NCI-H510A treated with DMSO at 0.1 percent for 48 hours (cell line): ENCODE results near the gene ATXN3.
A peak's percentile ranks its signal among the peaks of the same experiment; 100 is the strongest.
"Not testable (repeated sequence)": the region's sequence is repeated elsewhere in the genome, so short reads cannot be mapped to it uniquely, and the experiment has no call there.

Source experiments
- DNase-seq: peaks from one replicate; lab custom pipeline; 2025; lab: John Stamatoyannopoulos, UW

ATXN3 gene

DNA sequence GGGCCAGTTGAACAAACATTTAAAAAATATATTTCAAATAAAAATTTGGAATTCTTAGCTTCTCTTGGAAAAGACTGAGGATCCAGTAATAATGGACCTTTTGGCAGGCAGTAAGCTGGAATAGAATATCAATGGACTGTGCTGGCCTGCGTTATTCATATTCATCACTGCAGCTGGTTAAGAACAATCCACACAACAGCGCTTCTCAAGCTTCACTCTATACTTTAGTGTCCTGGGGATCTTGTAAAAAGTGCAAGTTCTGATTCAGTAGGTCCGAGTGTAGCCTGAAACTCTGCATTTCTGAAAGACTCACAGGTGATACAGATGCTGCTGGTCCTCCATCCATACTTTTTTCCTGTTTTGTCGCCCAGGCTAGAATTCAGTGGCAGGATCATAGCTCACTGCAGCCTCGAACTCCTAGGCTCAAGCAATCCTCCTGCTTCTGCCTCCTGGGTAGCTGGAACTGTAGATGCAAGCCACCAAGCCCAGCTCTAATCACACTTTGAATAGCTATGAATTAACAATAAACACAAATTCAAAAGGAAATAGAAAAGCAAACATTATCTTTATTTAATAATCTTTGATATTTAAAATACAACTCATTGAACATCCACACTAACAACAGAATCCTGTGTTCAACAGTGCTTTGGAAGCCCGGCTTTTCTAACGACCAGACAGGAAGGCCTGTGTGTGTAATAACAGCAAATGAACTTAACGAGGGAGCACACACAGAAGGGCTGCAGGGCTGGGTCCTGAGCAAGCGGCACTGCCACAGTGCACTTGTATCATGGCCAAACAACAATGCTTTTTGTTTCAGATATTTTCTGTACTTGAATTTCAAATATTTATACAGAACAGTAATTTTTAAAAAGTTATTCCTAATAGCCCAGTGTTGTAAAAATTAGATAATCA lies 48.1 kb downstream of the ATXN3 start:
- DNase-seq: no peak

DNA sequence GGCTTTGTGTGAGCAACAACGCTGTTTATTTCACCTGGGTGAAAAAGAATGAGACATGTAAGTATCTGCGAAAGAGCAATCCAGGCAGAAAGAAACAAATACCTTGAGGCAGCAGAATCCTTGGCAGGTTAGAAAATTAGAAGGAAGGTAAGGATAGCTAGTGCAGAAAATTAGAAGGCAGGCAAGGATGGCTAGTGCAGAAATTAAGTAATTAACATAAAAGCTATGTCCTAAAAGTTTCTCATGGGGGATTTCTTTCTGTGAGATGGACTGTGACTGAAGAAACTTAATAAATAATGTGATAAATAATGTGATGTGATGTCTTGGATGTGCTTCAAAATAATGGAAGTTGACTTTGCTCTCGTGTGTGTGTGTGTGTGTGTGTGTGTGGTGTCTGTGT lies 56.6 kb downstream of the ATXN3 start:
- DNase-seq: no peak

DNA sequence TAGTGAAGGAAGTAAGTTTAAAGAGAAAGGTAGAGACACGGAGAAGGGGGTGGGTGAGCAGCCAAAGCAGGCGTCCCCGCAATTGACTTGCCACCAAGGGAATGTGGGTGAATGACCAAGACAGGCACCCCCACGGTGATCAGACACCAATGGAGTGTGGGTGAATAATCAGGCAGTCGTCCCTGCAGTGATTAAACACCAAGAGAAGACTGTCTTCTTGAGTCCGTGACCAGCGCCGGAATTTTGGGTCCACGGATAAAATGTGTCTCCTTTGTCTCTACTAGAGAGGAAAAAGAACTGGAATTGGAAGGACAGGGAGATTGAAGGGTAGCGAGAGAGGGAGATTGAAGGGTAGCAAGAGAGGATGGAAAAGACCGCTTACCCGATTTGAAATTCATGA lies 57.2 kb downstream of the ATXN3 start:
- DNase-seq: not testable (repeated sequence)

DNA sequence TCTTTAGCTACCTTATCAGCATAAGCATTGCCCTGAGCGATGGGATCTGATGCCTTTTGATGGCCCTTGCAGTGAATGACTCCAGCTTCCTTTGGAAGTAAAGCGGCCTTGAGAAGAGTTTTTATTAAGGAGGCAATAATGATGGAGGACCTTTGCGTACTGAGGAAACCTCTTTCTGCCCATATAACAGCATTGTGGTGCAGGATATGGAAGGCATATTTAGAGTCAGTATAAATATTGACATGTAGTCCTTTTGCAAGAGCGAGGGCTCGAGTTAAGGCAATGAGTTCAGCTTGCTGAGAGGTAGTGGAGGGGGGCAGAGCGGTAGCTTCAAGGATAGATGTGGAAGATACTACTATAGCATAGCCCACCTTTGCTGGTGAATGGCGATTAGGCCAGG lies 60.5 kb downstream of the ATXN3 start:
- DNase-seq: not testable (repeated sequence)

DNA sequence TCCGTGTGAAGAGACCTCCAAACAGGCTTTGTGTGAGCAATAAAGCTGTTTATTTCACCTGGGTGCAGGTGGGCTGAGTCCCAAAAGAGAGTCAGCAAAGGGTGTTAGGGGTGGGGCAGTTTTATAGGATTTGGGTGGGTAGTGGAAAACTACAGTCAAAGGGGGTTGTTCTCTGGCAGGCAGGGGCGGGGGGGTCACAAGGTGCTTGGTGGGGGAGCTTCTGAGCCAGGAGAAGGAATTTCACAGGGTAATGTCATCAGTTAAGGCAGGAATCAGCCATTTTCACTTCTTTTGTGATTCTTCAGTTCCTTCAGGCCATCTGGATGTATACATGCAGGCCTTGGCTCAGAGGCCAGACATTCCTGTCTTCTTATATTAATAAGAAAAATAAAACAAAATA lies 64.6 kb downstream of the ATXN3 start:
- DNase-seq: not testable (repeated sequence)

DNA sequence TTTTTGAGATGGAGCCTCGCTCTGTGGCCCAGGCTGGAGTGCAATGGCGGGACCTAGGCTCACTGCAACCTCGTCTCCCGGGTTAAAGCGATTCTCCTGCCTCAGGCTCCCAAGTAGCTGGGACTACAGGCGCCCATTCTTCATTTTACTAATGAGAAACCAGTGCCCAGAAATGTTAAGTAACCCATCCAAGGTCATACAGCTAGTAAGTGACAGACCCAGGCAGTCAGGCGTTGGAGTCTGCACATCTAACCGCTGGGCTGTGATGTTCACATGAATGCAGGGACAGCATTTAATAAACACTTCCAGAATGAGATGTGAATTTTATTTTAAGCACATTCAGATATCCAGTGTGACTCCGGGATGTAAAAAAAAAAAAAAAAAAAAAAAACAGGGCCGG lies 65.2 kb downstream of the ATXN3 start:
- DNase-seq: no peak

DNA sequence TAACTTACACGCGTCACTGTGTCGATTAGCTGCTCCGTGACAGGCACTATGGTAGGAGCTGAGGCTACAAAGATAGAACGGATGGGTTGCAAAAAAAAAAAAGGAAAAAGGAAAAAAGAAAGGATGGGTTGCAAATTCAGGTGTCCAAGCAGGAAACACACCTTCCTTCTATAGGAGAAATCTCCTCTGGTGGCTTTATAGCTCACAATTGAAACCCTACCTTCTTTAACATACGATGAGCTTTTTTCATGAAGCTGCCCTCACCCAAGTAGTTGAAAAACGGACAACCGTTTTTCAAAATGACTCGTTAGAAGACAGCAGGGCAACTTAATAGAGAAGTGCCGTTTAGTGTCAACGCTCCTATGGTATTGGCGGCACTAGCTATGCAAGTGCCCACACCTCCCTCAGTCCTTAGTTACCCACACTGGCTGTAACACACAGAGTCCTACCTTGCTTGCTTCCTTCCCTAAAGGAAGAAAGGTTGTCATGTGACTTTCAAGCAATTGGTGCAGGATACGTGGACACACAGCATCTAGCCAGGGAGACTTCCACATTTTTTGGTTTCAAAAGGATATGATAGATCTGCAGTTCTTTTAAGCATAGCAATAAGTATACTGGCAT lies 65.8 kb downstream of the ATXN3 start:
- peak; percentile 48 for DNase-seq

DNA sequence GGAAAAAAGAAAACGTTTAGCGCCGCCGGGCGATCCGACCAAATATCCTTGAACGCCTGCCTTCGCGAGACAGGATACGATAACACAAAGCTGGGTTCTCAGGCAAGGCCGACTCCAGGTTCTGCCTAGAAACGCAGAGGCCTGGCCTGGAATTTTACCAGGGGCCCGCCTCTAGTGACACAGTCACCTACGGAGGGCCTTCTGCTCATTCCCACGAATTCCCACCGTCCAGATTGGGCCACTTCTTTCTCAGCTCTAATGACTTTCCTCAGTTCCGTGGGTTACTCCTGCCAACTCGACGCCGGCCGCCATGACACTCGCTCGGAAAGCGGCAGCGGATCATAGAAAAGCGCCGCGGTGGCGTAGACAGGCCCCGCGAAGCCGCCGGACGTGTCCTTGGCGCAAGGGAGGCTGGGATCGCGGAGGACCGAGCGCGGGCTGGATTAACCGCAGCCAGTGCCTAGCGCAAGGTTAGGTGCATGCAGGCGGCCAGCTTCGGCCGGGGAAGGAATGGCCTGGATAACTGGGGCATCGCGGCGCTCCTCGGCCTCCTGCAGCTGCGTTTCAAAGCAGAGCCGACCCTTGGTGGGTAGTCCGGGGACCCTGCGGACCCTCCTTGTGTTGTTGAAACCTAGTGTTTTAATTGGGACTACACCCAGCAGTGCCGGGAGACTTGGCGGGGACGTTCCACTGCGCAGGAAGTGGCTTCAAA lies 66.5 kb downstream of the ATXN3 start, which contains the start of gene TRIP11:
Gene TRIP11 (minus strand): TSS at position 341 of the 712 bp plus-strand sequence. CDS start 374 bp downstream, outside the sequence.
- peak; percentile 91 for DNase-seq

DNA sequence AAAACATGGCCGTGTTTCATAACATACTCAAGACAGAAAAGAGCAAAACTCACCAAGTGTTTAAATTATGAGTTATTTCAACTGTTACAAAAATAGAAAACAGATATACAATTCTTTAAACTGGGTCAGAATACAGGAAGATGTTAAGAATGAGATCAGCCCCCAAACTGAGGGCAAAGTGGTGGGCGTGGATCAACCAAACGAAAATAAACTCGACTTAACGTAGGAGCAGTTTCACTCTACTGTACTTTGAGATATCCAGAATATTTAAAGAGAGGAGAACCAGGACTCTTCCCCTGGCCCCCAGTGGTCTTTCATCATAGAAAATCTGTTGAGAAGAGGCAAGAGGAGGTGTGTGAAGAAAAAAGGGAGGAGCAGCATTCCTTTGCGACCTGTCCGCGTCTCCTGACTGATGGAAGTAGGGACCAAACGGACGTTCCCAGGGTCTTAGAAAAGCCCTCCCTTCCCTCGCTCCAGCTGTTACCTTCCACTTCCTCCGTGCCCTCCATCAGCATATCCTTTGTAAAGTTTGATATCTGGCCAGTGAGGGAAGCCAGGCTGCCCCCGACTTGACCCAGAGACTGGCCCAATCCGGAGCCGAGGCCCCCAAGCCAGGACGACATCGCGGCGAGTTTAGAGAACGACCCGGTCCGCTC lies 67.2 kb downstream of the ATXN3 start:
- peak; percentile 54 for DNase-seq

DNA sequence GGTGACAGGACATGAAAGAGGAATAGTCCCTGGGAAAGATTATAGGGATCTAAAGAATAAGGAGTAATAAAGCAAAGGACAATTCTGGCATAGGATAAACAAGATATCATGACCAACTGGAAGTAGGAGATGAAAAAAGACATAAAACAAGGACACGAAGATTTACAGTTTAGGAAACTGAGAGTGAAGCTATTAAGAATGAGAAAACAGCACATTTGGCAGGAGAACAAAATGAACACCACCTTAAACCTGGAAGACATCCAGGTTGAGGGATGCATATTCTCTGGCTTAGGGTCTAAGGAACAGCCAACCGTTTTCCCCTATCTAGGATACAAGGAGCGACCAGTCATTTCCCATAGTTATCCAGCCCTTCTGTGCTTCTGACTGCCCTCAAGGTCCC lies 68.4 kb downstream of the ATXN3 start:
- no peak for DNase-seq

DNA sequence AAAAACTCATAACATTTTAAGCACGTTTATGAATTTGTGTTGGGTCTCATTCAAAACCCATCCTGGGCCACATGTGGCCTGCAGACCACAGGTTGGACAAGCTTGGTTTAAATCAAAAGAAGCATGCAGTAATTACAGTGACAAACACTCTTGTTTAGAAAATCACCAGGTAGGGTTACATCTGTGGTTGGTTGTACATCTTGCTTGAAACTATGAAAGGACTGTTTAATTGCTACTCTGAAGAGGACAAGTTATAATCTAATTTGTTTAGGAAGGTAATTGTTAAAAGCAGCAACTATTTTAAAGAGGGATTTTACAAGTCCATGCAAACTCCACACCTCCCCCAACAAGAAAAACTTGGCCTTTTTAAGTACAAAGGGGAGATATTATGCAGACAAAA lies 70.5 kb downstream of the ATXN3 start:
- DNase-seq: no peak

DNA sequence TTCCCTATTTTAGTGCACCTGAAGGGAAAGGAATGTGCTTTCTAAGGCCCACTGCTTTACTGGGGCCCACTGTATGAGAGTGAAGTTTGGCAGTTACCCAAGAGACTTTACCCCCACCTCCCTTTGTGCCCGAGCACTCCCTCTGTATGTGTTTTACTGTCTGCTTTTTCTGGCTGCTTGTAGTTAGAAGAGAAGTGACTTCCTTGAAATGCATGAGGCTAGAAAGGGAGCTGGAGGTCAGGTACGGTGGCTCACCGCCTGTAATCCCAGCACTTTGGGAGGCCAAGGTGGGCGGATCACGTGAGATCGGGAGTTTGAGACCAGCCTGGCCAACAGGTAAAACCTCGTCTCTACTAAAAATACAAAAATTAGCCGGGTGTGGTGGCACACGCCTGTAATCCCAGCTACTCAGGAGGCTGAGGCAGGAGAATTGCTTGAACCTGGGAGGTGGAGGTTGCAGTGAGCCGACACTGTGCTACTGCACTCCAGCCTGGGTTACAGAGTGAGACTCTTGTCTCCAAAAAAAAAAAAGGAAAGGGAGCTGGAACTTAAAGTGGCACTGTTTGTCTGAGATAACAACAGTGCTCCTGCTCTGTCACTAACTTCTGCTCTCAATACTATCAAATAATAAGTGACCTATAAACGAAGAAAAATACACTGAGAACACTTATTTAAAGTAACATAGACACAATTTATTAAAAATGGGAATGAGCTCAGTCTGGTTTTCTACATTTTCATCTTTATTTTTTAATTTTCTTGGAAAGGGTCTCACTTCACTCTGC lies 72.3 kb downstream of the ATXN3 start:
- DNase-seq: no peak

DNA sequence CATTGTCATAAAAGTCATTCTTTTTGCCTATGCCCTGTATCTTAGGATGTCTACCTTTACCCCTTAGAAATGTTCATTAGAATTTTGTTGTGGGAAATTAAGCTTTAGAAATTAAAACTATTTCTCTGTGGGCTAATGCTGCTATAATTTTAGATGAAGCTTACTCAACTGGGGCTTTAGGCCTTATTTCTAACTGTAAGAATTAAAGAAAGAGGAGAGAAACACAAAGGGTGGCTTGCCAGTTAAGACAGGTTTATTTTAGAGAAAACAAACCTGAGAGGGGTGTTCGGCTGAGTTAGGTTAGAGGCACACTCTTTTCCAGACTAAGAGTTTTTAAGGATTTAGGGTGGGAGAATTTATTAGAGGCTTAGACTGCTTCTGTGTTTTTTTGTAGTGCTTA lies 72.9 kb downstream of the ATXN3 start:
- no peak for DNase-seq

DNA sequence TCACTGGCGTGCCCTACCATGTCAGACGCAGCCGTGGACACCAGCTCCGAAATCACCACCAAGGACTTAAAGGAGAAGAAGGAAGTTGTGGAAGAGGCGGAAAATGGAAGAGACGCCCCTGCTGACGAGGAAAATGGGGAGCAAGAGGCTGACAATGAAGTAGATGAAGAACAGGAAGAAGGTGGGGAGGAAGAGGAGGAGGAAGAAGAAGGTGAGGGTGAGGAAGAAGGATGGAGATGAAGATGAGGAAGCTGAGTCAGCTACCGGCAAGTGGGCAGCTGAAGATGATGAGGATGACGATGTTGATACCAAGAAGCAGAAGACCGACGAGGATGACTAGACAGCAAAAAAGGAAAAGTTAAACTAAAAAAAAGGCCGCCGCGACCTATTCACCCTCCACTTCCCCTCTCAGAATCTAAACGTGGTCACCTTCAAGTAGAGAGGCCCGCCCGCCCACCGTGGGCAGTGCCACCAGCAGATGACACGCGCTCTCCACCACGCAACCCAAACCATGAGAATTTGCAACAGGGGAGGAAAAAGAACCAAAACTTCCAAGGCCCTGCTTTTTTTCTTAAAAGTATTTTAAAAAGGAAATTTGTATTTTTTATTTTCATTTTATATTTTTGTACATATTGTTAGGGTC lies 79.7 kb downstream of the ATXN3 start:
- no peak for DNase-seq

DNA sequence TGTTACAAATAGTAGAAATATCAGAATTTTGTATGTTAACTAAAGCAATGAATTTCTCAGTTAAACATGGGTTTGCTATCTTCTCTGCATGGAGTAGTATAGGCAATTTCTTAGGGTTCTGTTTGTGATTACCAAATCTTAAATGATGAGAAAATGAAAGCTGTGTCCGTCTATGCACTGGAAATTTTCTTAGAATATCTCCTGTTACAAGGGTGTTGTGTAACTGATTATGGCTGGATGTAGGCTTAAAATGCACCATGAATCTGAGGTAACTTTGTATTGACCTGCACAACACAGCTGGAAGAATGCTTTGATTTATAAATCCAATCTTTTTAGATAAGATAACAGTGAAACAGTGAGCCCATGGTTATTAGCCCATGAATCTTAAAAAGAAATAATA lies 84.3 kb downstream of the ATXN3 start:
- no peak for DNase-seq

DNA sequence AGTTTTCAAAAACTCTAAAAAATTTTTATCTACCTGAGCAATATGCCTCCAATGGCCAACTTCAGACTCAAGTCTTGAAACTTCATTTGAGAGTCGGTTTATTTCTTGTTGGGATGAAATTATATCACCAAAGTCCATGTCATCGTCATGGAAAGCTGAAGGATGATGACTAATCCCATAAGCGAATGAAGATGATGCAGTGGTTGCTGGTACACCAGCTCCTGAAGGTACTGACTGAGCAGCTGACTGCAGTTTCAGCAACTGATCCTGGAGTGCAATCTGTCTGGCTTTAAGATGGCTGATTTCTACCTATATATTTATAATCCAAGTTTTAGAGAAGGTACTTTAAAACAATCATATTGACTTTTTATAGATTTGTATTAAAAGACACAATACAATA lies 84.9 kb downstream of the ATXN3 start:
- DNase-seq: no peak

DNA sequence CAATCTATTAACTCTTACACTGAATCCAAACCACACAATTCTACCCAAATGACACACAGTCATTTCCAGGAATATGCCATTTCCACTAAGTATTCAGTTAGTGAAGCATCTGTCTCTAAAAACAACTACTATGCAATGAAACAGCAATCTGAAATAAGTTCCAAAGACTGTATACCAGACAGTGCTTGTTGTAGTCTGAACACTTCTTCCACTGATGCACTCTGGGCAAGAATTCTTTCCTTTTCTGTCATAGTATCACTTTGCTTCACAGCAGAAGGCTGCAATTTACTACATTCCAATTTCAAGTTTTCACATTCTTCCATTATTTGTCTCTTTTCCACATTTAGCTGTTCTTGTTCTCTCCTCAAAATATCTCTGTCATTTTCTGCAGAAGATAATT lies 92.3 kb downstream of the ATXN3 start:
- DNase-seq: no peak

DNA sequence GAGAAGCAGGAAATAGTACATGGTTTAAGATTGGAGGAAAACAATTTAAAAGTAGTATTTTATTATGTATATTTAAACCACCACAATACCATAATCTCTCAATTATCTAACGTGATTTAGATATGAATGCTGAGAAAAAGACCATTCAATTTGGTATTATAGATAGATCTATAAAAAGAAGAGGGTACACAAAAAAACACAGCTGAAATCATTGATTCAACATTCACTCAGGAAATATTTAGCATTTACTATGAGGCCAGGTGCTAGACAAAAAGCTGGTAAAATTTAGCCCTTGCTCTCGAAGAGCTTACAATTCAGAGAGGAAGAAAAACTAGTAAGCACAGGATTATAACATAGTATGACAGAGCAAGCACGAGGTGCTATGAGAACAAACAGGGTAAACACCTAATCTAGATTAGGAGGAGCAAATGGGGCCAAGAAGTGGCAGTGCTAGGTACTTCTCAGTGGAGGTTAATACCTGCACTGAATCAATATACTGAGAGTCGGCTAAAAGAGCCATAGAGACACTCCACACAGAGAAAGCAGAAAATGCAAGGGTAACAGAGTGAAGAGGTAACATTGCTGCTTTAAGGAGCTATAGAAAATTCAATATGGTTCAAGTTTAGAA lies 94.1 kb downstream of the ATXN3 start:
- DNase-seq: no peak

DNA sequence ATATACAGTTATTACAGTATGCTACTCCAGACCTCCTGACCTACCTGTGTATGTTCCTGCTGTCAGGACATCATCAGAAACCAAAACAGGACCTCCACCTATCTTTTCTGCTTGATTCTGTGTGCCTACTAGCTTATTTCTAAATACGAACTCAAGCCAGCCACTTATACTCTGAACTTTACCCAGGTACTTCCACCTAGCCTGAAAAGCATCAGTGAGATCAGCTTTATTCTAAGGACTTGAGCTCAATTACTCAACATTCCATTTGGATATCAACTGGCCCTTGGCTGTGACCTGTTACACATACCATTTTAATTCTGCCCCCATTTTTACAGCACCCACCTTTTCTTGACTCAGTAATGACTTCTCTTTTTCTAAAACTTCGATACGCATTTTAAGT lies 95.7 kb downstream of the ATXN3 start:
- DNase-seq: no peak

DNA sequence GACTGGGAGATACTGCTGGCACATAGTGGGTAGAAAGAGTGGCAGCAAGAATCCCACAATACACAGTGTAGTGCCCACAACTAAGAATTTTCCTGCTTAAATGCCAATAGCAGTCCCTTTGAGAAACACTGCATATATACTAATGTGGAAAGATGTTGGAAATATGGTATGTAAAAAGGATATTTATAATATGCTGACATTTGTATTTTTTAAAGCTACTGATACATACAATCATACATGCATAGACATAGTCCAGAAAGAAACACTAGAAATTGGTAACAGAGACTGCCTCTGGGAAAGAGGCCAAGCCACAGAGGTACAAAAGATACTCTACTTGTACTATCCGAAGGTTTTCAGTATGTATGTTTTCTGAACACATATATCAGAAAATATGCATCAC lies 96.8 kb downstream of the ATXN3 start:
- no peak for DNase-seq
